Calu3 (cell line): Measurements from ENCODE around the gene LOXL1. TPM values are rescaled to one million over a fixed set of nuclear protein-coding genes. Genes with fewer than 3 reads are reported as not detected.
A peak's percentile ranks its signal among the peaks of the same experiment; 100 is the strongest.

ENCODE experiments used
- BruUV-seq: library from RNA; stranded (reverse); fragments of 400-500 nt; replicated peaks from 2 replicates; lab custom pipeline; 2021; lab: Mats Ljungman, UMichigan
- CTCF ChIA-PET: fragments of 300-600 bp; sonication (Branson Sonifier 250); formaldehyde crosslinking; loops from one replicate; lab custom pipeline; 2022; ENCODE audit warnings: antibody characterized with exemption; lab: Charles Lee
- DNase-seq: peaks from one replicate; pipeline ENCODE4 v3.0.0; 2022
- H3K27ac Mint-ChIP-seq: one replicate; pipeline ENCODE4 v1.8.0; 2022; ENCODE audit warnings: mixed read lengths; ENCODE audit not compliant: unreplicated experiment
- H3K27me3 Mint-ChIP-seq: one replicate; pipeline ENCODE4 v1.8.0; 2022; ENCODE audit warnings: mixed read lengths; ENCODE audit not compliant: unreplicated experiment
- H3K36me3 Mint-ChIP-seq: one replicate; pipeline ENCODE4 v1.8.0; 2022; ENCODE audit warnings: mild to moderate bottlenecking, moderate library complexity, mixed read lengths; ENCODE audit not compliant: insufficient read depth, unreplicated experiment
- H3K4me1 Mint-ChIP-seq: one replicate; pipeline ENCODE4 v1.8.0; 2022; ENCODE audit warnings: mild to moderate bottlenecking, low read depth, mixed read lengths; ENCODE audit not compliant: unreplicated experiment
- H3K4me3 Mint-ChIP-seq: one replicate; pipeline ENCODE4 v1.8.0; 2022; ENCODE audit warnings: mild to moderate bottlenecking, low read depth, moderate library complexity, mixed read lengths; ENCODE audit not compliant: unreplicated experiment
- H3K9me3 Mint-ChIP-seq: one replicate; pipeline ENCODE4 v1.8.0; 2022; ENCODE audit warnings: low read depth, mixed read lengths; ENCODE audit not compliant: unreplicated experiment
- CTCF ChIP-seq: fragments of 200-600 bp; IDR thresholded peaks from one replicate; pipeline ENCODE4 v1.8.0; 2022; ENCODE audit warnings: antibody characterized with exemption; ENCODE audit not compliant: unreplicated experiment
- intact Hi-C: fragments of 100-400 bp; cut with micrococcal nuclease; formaldehyde crosslinking; loops from one replicate; pipeline ENCODE4 v1.10.0; 2022; ENCODE audit not compliant: unreplicated experiment
- total RNA-seq: library from RNA; stranded (reverse); gene quantifications from 2 replicates; pipeline ENCODE4 v1.2.3, GENCODE V29; 2022

The LOXL1 gene
- total RNA-seq, 1 experiment from 2014 or later = 2.1 TPM

- Mint-ChIP-seq H3K27me3 (peaks cover 87% of the 10 kb centered on the region), H3K4me3 (no peak overlapping the region), H3K4me1 (no peaks in the 10 kb centered on the region), H3K27ac (no peak overlapping the region), H3K9me3 (peaks cover 4% of the 10 kb centered on the region), H3K36me3 (no peaks in the 10 kb centered on the region)
- BruUV-seq = no TSS peak
- CTCF ChIA-PET = interaction anchor here (0.5 to 2.0 kb wide), 4 partner anchors 33 to 480 kb away, joined by 3 to 12 read pairs (median 4); partner anchors contain the start of gene TBC1D21
- DNase-seq = no peak
- no peak for TF ChIP-seq CTCF
- intact Hi-C loops = loop anchor here (10.0 kb wide), 1 partner anchor 102 kb away; no protein-coding TSS in a partner anchor
Observed at GRCh38 chr15:73906346-73907034, 19.8 kb upstream of the LOXL1 start.

- DNase-seq = no peak
- H3K27me3 Mint-ChIP-seq = peaks cover 87% of the 10 kb centered on the region
- no peaks in the 10 kb centered on the region for H3K36me3 Mint-ChIP-seq
- no peak overlapping the region for H3K27ac Mint-ChIP-seq
- H3K4me1 Mint-ChIP-seq = no peaks in the 10 kb centered on the region
- H3K9me3 Mint-ChIP-seq = peaks cover 4% of the 10 kb centered on the region
- CTCF ChIA-PET = interaction anchor here (0.5 to 2.0 kb wide), 3 partner anchors 33 to 481 kb away, joined by 3 to 12 read pairs (median 3); partner anchors contain the start of gene TBC1D21
- no peak for TF ChIP-seq CTCF
- no peak overlapping the region for H3K4me3 Mint-ChIP-seq
- intact Hi-C loops = loop anchor here (10.0 kb wide), 1 partner anchor 102 kb away; no protein-coding TSS in a partner anchor
- no TSS peak for BruUV-seq
Observed at GRCh38 chr15:73907035-73907408, 19.2 kb upstream of the LOXL1 start.

- H3K4me3 Mint-ChIP-seq = no peak overlapping the region
- no peaks in the 10 kb centered on the region for H3K36me3 Mint-ChIP-seq
- no TSS peak for BruUV-seq
- H3K27me3 Mint-ChIP-seq = peaks cover 87% of the 10 kb centered on the region
- peak; percentile 91 for DNase-seq
- CTCF ChIA-PET = interaction anchor here (0.8 to 2.0 kb wide), 4 partner anchors 34 to 302 kb away, joined by 3 to 12 read pairs (median 4); partner anchors contain the start of gene TBC1D21
- intact Hi-C loops = loop anchor here (2.0 to 10.0 kb wide), 2 partner anchors 33 to 103 kb away; no protein-coding TSS in a partner anchor
- no peaks in the 10 kb centered on the region for H3K4me1 Mint-ChIP-seq
- peak; percentile 82 for TF ChIP-seq CTCF
- no peak overlapping the region for H3K27ac Mint-ChIP-seq
- peaks cover 4% of the 10 kb centered on the region for H3K9me3 Mint-ChIP-seq
Observed at GRCh38 chr15:73908030-73908821, 18.0 kb upstream of the LOXL1 start.

GRCh38 chr15:73908822-73909122 is 17.5 kb upstream of the LOXL1 start:
- no peak for TF ChIP-seq CTCF
- intact Hi-C loops = loop anchor here (2.0 to 10.0 kb wide), 2 partner anchors 34 to 104 kb away; no protein-coding TSS in a partner anchor
- CTCF ChIA-PET = interaction anchor here (0.8 to 1.5 kb wide), 3 partner anchors 38 to 302 kb away, joined by 3 to 4 read pairs (median 4); no protein-coding TSS in a partner anchor
- BruUV-seq = no TSS peak
- Mint-ChIP-seq H3K27me3 (peaks cover 87% of the 10 kb centered on the region), H3K4me3 (no peak overlapping the region), H3K9me3 (peaks cover 4% of the 10 kb centered on the region), H3K27ac (no peak overlapping the region), H3K36me3 (no peaks in the 10 kb centered on the region), H3K4me1 (no peaks in the 10 kb centered on the region)
- no peak for DNase-seq
